HepG2 (cell line): ENCODE data around the gene ELMOD3. TPM values are rescaled to one million over a fixed set of nuclear protein-coding genes. Genes with fewer than 3 reads are reported as not detected.

Experiments used
- BCL6 ChIP-seq: IDR thresholded peaks from 2 replicates; pipeline ENCODE4 v1.6.1; 2016; ENCODE audit warnings: missing genetic modification reagents, missing compliant biosample characterization
- DPF2 ChIP-seq: sonication (generic); formaldehyde crosslinking; IDR thresholded peaks from 2 replicates; pipeline ENCODE4 v1.4.0; 2020; ENCODE audit warnings: mild to moderate bottlenecking, low read depth, missing genetic modification reagents, borderline replicate concordance
- KLF16 ChIP-seq, 2 experiments: sonication (generic) in 1 of 2; formaldehyde crosslinking in 1 of 2; IDR thresholded peaks; 2 replicates each; pipeline versions ENCODE4 v1.6.1 to v1.8.0; 2016 to 2023; ENCODE audit warnings: missing genetic modification reagents in 2 of 2, missing compliant biosample characterization in 1 of 2
- MEF2D ChIP-seq: sonication (generic); formaldehyde crosslinking; IDR thresholded peaks from 2 replicates; pipeline ENCODE4 v1.5.1; 2020; ENCODE audit warnings: mild to moderate bottlenecking, missing genetic modification reagents
- NCOA1 ChIP-seq: sonication (generic); formaldehyde crosslinking; IDR thresholded peaks from 2 replicates; pipeline ENCODE4 v1.9.0; 2021; ENCODE audit warnings: missing genetic modification reagents
- POLR2A ChIP-seq, 2 experiments: IDR thresholded peaks; 2 replicates each; pipeline ENCODE4 v1.6.1; 2011; ENCODE audit warnings: low read depth in 2 of 2, low read length in 2 of 2, mild to moderate bottlenecking in 1 of 2, moderate library complexity in 1 of 2; ENCODE audit not compliant: insufficient read depth in 1 of 2
- RAD51 ChIP-seq: fragments of 450-650 bp; IDR thresholded peaks from 2 replicates; pipeline ENCODE4 v1.6.1; 2016; ENCODE audit warnings: borderline replicate concordance
- SAP130 ChIP-seq: IDR thresholded peaks from 2 replicates; pipeline ENCODE4 v1.6.1; 2016; ENCODE audit warnings: low read depth
- TARDBP ChIP-seq: sonication (generic); formaldehyde crosslinking; IDR thresholded peaks from 2 replicates; pipeline ENCODE4 v1.8.0; 2022; ENCODE audit warnings: mild to moderate bottlenecking, missing genetic modification reagents
- TGIF2 ChIP-seq: IDR thresholded peaks from 2 replicates; pipeline ENCODE4 v1.6.1; 2016; ENCODE audit warnings: control low read depth, missing compliant biosample characterization
- ZBTB8A ChIP-seq: sonication (generic); formaldehyde crosslinking; IDR thresholded peaks from 2 replicates; pipeline ENCODE4 v1.4.0; 2020; ENCODE audit warnings: mild to moderate bottlenecking, low read depth, missing genetic modification reagents, borderline replicate concordance
- ZNF354B ChIP-seq: sonication (generic); formaldehyde crosslinking; IDR thresholded peaks from 2 replicates; pipeline ENCODE4 v1.8.0; 2022; ENCODE audit warnings: mild to moderate bottlenecking, missing genetic modification reagents
- ZNF614 ChIP-seq: IDR thresholded peaks from 2 replicates; pipeline ENCODE4 v1.6.1; 2018; ENCODE audit warnings: missing biosample characterization, missing genetic modification reagents, inconsistent platforms, borderline replicate concordance
- ZNF616 ChIP-seq: sonication (generic); formaldehyde crosslinking; IDR thresholded peaks from 2 replicates; pipeline ENCODE4 v1.5.0; 2020; ENCODE audit warnings: low read depth, mild to moderate bottlenecking, missing genetic modification reagents
- polyA plus RNA-seq, 8 experiments: library from polyadenylated mRNA; depleted of rRNA in 3 of 8; stranded (reverse) in 7 of 8; unstranded in 1 of 8; fragments of >200 nt; fragmentation: Illumina TruSeq in 4 of 8; extraction: Trizol in 4 of 8; gene quantifications; 2 replicates each; pipeline versions ENCODE4 v1.2.1 to v1.2.3, GENCODE V29; 2011 to 2016; ENCODE audit warnings: low read depth in 4 of 8, missing spikeins in 1 of 8, mixed read lengths in 1 of 8; ENCODE audit not compliant: insufficient read depth in 1 of 8
- total RNA-seq, 5 experiments: library from RNA; depleted of rRNA; stranded (reverse); fragments of >200 nt; fragmentation: Illumina TruSeq; extraction: Trizol; gene quantifications; 2 replicates each; pipeline ENCODE4 v1.2.3, GENCODE V29; 2016; ENCODE audit warnings: low read depth in 1 of 5
- TF ChIP-seq, protein P1 (sequence below): sonication (generic); formaldehyde crosslinking; IDR thresholded peaks from 2 replicates; pipeline ENCODE4 v1.5.1; 2020; ENCODE audit warnings: missing genetic modification reagents, mild to moderate bottlenecking, borderline replicate concordance
- TF ChIP-seq, protein P2 (sequence below): sonication (generic); formaldehyde crosslinking; conservative IDR thresholded peaks from 2 replicates; pipeline ENCODE4 v1.4.0; 2020; ENCODE audit warnings: mild to moderate bottlenecking, missing genetic modification reagents, moderate library complexity
- TF ChIP-seq, protein P3 (sequence below), 2 experiments: fragments of 450-650 bp in 1 of 2; sonication (generic) in 1 of 2; formaldehyde crosslinking; IDR thresholded peaks; 2 replicates each; pipeline versions ENCODE4 v1.5.0 to v1.8.0; 2020 to 2022; ENCODE audit warnings: mild to moderate bottlenecking in 1 of 2, missing genetic modification reagents in 1 of 2
- TF ChIP-seq, protein P4 (sequence below): sonication (generic); formaldehyde crosslinking; IDR thresholded peaks from 2 replicates; pipeline ENCODE4 v1.9.0; 2021; ENCODE audit warnings: missing genetic modification reagents, borderline replicate concordance
- TF ChIP-seq, protein P5 (sequence below): sonication (generic); formaldehyde crosslinking; IDR thresholded peaks from 2 replicates; pipeline ENCODE4 v1.5.0; 2020; ENCODE audit warnings: missing genetic modification reagents, mild to moderate bottlenecking, borderline replicate concordance

The ELMOD3 gene
- total and polyA plus RNA-seq, 2 of the 13 experiments (the other 11 are each of a cell fraction or from before 2014, with no cell fraction given), result 13.3 to 19.5 TPM

DNA sequence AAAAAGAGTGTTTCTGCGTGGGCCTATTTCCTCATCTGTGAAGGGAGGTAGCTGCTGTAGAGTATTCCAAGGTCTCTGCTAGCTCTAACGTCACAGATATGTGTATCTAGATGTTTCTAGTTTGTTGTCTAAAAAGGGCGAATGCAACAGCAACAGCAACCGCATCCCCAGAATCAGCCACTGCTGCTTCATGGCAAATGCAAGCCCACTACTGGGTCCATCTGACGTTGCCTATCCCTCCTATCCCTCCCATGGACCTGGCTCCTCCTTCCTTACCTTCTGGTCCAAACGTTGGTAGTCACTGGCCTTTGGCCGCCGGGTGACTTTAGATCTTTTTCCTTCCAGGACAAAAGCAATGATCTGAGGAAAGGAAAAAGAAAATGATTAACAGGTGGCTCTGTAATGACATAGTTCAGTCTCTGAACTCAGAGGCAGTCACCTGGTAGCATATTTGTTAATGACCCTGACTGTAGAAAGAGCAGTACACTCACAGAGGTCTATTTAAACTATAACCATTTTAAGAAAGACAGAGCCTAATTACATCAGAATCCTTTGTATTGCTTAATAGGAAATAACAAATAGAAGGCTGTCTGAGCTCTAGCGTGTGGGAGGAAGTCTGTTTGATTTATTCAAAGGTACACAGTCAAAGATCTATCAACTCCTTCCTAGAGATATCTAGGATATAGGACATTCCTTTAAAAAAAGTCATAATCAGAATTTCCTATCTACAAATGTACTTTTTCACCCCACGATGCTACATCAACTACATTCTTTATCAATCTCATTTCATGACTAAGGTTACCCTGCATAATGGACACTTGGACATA is 29.7 kb upstream of the ELMOD3 start (continued):
- TF ChIP-seq, protein P1, sequence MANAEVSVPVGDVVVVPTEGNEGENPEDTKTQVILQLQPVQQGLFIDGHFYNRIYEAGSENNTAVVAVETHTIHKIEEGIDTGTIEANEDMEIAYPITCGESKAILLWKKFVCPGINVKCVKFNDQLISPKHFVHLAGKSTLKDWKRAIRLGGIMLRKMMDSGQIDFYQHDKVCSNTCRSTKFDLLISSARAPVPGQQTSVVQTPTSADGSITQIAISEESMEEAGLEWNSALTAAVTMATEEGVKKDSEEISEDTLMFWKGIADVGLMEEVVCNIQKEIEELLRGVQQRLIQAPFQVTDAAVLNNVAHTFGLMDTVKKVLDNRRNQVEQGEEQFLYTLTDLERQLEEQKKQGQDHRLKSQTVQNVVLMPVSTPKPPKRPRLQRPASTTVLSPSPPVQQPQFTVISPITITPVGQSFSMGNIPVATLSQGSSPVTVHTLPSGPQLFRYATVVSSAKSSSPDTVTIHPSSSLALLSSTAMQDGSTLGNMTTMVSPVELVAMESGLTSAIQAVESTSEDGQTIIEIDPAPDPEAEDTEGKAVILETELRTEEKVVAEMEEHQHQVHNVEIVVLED (CRISPR knock-in tag), result peak; percentile 52; the same call in 1 of the 2 replicates
- TF ChIP-seq BCL6 (CRISPR knock-in tag), result peak; percentile 99
- peak; percentile 60; the same call in 1 of the 2 replicates for TF ChIP-seq DPF2 (CRISPR knock-in tag)
- TF ChIP-seq SAP130 (CRISPR knock-in tag), result peak; percentile 98
- TF ChIP-seq, protein P2, sequence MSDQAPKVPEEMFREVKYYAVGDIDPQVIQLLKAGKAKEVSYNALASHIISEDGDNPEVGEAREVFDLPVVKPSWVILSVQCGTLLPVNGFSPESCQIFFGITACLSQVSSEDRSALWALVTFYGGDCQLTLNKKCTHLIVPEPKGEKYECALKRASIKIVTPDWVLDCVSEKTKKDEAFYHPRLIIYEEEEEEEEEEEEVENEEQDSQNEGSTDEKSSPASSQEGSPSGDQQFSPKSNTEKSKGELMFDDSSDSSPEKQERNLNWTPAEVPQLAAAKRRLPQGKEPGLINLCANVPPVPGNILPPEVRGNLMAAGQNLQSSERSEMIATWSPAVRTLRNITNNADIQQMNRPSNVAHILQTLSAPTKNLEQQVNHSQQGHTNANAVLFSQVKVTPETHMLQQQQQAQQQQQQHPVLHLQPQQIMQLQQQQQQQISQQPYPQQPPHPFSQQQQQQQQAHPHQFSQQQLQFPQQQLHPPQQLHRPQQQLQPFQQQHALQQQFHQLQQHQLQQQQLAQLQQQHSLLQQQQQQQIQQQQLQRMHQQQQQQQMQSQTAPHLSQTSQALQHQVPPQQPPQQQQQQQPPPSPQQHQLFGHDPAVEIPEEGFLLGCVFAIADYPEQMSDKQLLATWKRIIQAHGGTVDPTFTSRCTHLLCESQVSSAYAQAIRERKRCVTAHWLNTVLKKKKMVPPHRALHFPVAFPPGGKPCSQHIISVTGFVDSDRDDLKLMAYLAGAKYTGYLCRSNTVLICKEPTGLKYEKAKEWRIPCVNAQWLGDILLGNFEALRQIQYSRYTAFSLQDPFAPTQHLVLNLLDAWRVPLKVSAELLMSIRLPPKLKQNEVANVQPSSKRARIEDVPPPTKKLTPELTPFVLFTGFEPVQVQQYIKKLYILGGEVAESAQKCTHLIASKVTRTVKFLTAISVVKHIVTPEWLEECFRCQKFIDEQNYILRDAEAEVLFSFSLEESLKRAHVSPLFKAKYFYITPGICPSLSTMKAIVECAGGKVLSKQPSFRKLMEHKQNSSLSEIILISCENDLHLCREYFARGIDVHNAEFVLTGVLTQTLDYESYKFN, result peak; percentile 97
- TF ChIP-seq ZNF354B (CRISPR knock-in tag), result no peak
- TF ChIP-seq, protein P3, sequence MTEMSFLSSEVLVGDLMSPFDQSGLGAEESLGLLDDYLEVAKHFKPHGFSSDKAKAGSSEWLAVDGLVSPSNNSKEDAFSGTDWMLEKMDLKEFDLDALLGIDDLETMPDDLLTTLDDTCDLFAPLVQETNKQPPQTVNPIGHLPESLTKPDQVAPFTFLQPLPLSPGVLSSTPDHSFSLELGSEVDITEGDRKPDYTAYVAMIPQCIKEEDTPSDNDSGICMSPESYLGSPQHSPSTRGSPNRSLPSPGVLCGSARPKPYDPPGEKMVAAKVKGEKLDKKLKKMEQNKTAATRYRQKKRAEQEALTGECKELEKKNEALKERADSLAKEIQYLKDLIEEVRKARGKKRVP (CRISPR knock-in tag; IDR thresholded peaks at IDR 0.05), result peak in 1 of 2 experiments; percentile 98; a peak in 2 of 4 replicates
- peak in 1 of 2 experiments; percentile 90; a peak in 2 of 4 replicates for TF ChIP-seq KLF16 (CRISPR knock-in tag; IDR thresholded peaks at IDR 0.05)
- TF ChIP-seq RAD51, result peak; percentile 39; the same call in 1 of the 2 replicates
- no peak for TF ChIP-seq ZBTB8A (CRISPR knock-in tag)
- TF ChIP-seq POLR2A (IDR thresholded peaks at IDR 0.05; ENCODE audit: insufficient read depth in 1 of 2, low read depth in 2 of 2, low read length in 2 of 2), result peak; percentile 76 to 78
- 0 out of 2 replicates have a peak, but pooled peaks have one; percentile 80 for TF ChIP-seq NCOA1 (CRISPR knock-in tag)
- no peak for TF ChIP-seq ZNF616
- peak; percentile 93 for TF ChIP-seq TARDBP (CRISPR knock-in tag)
- peak; percentile 95 for TF ChIP-seq MEF2D (CRISPR knock-in tag)
- TF ChIP-seq TGIF2 (CRISPR knock-in tag), result peak; percentile 61
- peak; percentile 92 for TF ChIP-seq ZNF614 (CRISPR knock-in tag)
- TF ChIP-seq, protein P4, sequence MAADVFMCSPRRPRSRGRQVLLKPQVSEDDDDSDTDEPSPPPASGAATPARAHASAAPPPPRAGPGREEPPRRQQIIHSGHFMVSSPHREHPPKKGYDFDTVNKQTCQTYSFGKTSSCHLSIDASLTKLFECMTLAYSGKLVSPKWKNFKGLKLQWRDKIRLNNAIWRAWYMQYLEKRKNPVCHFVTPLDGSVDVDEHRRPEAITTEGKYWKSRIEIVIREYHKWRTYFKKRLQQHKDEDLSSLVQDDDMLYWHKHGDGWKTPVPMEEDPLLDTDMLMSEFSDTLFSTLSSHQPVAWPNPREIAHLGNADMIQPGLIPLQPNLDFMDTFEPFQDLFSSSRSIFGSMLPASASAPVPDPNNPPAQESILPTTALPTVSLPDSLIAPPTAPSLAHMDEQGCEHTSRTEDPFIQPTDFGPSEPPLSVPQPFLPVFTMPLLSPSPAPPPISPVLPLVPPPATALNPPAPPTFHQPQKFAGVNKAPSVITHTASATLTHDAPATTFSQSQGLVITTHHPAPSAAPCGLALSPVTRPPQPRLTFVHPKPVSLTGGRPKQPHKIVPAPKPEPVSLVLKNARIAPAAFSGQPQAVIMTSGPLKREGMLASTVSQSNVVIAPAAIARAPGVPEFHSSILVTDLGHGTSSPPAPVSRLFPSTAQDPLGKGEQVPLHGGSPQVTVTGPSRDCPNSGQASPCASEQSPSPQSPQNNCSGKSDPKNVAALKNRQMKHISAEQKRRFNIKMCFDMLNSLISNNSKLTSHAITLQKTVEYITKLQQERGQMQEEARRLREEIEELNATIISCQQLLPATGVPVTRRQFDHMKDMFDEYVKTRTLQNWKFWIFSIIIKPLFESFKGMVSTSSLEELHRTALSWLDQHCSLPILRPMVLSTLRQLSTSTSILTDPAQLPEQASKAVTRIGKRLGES (CRISPR knock-in tag), result no peak
- TF ChIP-seq, protein P5, sequence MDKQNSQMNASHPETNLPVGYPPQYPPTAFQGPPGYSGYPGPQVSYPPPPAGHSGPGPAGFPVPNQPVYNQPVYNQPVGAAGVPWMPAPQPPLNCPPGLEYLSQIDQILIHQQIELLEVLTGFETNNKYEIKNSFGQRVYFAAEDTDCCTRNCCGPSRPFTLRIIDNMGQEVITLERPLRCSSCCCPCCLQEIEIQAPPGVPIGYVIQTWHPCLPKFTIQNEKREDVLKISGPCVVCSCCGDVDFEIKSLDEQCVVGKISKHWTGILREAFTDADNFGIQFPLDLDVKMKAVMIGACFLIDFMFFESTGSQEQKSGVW (CRISPR knock-in tag), result no peak
